ENCODE data around the gene ASIC4.

ASIC4 gene

GRCh38 chr2:219552382-219553167 is 38.3 kb downstream of the ASIC4 start:
- DNase-seq (ENCODE audit: low read depth in 2 of 2), result peak; percentile 50 to 73

GRCh38 chr2:219553168-219553417 is 38.8 kb downstream of the ASIC4 start:
- no peak for DNase-seq (ENCODE audit: low read depth in 2 of 2)

- no peak for DNase-seq (ENCODE audit: low read depth in 2 of 2)
Measured at GRCh38 chr2:219553463-219553963, 39.2 kb downstream of the ASIC4 start.

- DNase-seq (ENCODE audit: low read depth in 2 of 2), result no peak
Measured at GRCh38 chr2:219554350-219554749, 40.1 kb downstream of the ASIC4 start.

GRCh38 chr2:219555956-219556355 is 41.7 kb downstream of the ASIC4 start:
- DNase-seq (ENCODE audit: low read depth in 2 of 2), result no peak

GRCh38 chr2:219556413-219556812 is 42.1 kb downstream of the ASIC4 start:
- no peak for DNase-seq (ENCODE audit: low read depth in 2 of 2)

- no peak for DNase-seq (ENCODE audit: low read depth in 2 of 2)
Measured at GRCh38 chr2:219557320-219557719, 43.0 kb downstream of the ASIC4 start.

GRCh38 chr2:219557791-219558785 is 43.8 kb downstream of the ASIC4 start:
- no peak for DNase-seq (ENCODE audit: low read depth in 2 of 2)

- DNase-seq (ENCODE audit: low read depth in 2 of 2), result no peak
Measured at GRCh38 chr2:219559156-219559915, 45.1 kb downstream of the ASIC4 start.

- DNase-seq (ENCODE audit: low read depth in 2 of 2), result no peak
Measured at GRCh38 chr2:219560037-219560892, 46.0 kb downstream of the ASIC4 start.

GRCh38 chr2:219560893-219561178 is 46.6 kb downstream of the ASIC4 start:
- DNase-seq (ENCODE audit: low read depth in 2 of 2), result no peak

- no peak for DNase-seq (ENCODE audit: low read depth in 2 of 2)
Measured at GRCh38 chr2:219561179-219562048, 47.1 kb downstream of the ASIC4 start.

- no peak for DNase-seq (ENCODE audit: low read depth in 2 of 2)
Measured at GRCh38 chr2:219562049-219563020, 48.1 kb downstream of the ASIC4 start.

GRCh38 chr2:219563271-219563928 is 49.1 kb downstream of the ASIC4 start:
- DNase-seq (ENCODE audit: low read depth in 2 of 2), result no peak

- no peak for DNase-seq (ENCODE audit: low read depth in 2 of 2)
Measured at GRCh38 chr2:219565130-219566080, 51.1 kb downstream of the ASIC4 start.

- DNase-seq (ENCODE audit: low read depth in 2 of 2), result no peak
Measured at GRCh38 chr2:219566640-219567039, 52.4 kb downstream of the ASIC4 start.

- DNase-seq (ENCODE audit: low read depth in 2 of 2), result no peak
Measured at GRCh38 chr2:219567131-219567530, 52.8 kb downstream of the ASIC4 start.

All from stimulated activated CD8-positive, alpha-beta memory T cell treated with anti-CD3 and anti-CD28 coated beads, Interleukin-7, amount 100 ng/mL, for 4 hours (primary cell).